ENCODE measurements around the gene TM4SF18. TPM values are rescaled to one million over a fixed set of nuclear protein-coding genes. Genes with fewer than 3 reads are reported as not detected.
A peak's percentile ranks its signal among the peaks of the same experiment; 100 is the strongest.

Gene TM4SF18
- total RNA-seq, 1 donor from 2014 or later = 13.4 TPM

DNA sequence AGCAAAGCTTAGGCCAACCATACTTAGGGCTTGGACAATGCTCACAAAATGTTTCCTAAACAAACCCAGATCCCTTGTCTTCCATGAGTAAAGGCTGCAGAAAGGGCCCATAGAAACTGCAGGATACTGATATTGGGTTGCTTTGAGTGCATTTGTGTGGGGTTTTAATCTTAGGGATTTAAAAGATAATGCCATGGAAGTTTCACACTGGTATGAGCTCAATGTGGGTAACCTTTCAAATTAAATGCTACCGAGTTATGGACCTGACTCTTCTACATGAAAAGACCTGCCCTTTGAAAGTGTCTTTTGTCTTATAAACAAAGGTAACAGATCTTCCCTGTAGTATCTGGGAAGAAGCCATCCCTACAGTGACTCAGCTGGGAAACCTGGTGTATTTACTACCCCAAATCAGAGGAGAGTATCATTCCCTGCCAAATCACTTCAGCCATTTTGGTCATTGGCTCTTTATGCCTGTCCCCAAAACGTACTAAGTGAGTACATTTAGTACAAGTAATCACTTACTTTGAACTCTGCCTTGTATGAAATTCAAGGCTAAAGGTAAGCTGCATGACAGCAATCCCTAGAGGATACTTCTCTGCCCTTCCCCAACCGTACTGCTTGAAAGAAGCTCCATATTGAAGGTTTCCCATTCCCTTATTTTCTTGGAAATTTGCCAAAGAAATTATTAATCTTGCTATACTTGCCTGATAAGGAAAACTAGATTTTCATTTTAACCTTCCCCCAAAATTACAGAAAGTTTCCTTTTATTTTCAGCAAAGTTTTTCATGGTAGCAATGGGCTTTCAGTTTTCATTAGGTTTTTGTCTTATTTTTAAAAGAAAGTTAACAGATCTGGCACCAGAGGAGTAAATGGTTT lies 36.8 kb upstream of the TM4SF18 start:
- Histone ChIP-seq H3K27me3 (no peaks in the 10 kb centered on the region), H3K27ac (peak overlapping the region; percentile 27), H3K4me1 (peaks cover 34% of the 10 kb centered on the region), H3K9me3 (no peaks in the 10 kb centered on the region), H3K36me3 (peaks cover 19% of the 10 kb centered on the region), H3K4me3 (no peak overlapping the region)
- DNase-seq (no peak), ATAC-seq (no peak)
- intact Hi-C loops (cut with DNase I) = no loop called here
- no peak for TF ChIP-seq CTCF (IDR thresholded peaks at IDR 0.05)

DNA sequence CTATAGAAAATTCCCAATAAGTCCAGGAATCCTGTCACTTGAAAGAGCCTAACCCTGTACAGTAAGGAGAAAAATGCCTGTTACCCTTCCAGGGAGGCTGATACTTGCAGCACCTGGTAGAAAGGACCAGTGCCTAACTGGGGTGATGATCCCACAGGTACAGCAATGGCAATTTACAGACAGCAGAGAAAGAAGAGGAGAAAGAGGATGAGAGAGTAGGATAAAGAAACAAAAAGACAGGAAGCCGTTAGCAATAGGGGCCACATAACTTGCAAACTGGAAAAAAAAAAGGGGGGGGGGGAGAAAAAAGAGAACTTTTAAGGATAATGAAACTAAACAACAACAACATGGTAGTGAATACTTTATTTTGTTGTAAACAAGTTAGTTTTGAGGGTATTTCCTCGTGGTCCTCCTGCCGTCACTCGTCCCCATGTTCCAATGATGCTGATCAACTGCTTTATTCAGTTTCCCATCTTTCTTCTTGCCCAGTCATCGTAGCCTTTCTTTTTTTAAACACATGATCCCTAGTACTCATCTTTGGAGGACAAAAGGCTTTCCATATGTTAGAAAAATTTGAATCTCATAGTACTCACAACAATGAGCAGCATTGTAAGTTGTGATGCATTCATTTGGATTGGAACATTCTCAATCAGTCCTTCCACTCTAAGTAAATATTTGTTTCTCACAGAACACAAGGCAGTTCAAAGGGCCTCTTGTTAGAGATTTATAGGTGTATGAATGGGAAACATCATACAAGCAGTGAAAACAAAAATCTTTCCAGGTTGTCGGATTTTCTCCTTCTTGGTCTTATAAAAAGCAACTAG lies 35.5 kb upstream of the TM4SF18 start:
- DNase-seq = no peak
- no peak for ATAC-seq
- Histone ChIP-seq H3K9me3 (no peaks in the 10 kb centered on the region), H3K36me3 (peaks cover 11% of the 10 kb centered on the region), H3K27ac (no peak overlapping the region), H3K27me3 (no peaks in the 10 kb centered on the region), H3K4me1 (peaks cover 31% of the 10 kb centered on the region), H3K4me3 (no peak overlapping the region)
- no peak for TF ChIP-seq CTCF (IDR thresholded peaks at IDR 0.05)
- intact Hi-C loops (cut with DNase I) = no loop called here

DNA sequence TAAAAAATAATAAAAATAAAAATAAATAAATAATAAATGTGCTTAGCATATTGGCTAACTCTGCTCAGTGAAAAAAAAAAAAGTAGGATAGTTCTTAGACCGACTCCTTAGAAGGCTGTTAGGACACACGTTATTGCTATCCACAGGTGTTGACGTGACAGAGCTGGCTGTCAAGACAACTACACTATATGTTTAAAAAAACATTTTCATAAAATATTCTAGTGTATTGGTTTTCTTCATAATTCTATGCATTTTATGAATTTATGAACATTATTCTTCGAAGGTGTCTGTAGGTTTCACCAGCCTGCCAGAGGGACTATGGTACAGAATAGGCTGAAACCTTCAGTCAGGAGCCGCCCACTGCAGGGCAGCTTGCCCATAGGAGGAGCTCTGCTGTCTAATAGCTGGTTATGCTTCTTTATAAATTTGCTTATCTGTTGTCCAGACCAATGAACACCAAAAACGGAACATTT lies 34.8 kb upstream of the TM4SF18 start:
- Histone ChIP-seq H3K4me3 (no peak overlapping the region), H3K9me3 (no peaks in the 10 kb centered on the region), H3K36me3 (peaks cover 11% of the 10 kb centered on the region), H3K27me3 (no peaks in the 10 kb centered on the region), H3K4me1 (peaks cover 25% of the 10 kb centered on the region), H3K27ac (no peak overlapping the region)
- intact Hi-C loops (cut with DNase I) = no loop called here
- DNase-seq (no peak), ATAC-seq (no peak)
- no peak for TF ChIP-seq CTCF (IDR thresholded peaks at IDR 0.05)

- no peak for DNase-seq
- Histone ChIP-seq H3K27me3 (no peaks in the 10 kb centered on the region), H3K27ac (peak overlapping the region; percentile 24), H3K9me3 (no peaks in the 10 kb centered on the region), H3K4me1 (peaks cover 21% of the 10 kb centered on the region), H3K4me3 (no peak overlapping the region), H3K36me3 (peaks cover 11% of the 10 kb centered on the region)
- intact Hi-C loops (cut with DNase I) = no loop called here
- peak; percentile 69 for ATAC-seq
- no peak for TF ChIP-seq CTCF (IDR thresholded peaks at IDR 0.05)
These were observed 33.8 kb upstream of the TM4SF18 start for GRCh38 chr3:149366941-149367840.

- no peak for TF ChIP-seq CTCF (IDR thresholded peaks at IDR 0.05)
- no peak for ATAC-seq
- H3K27me3 ChIP-seq = no peaks in the 10 kb centered on the region
- H3K4me3 ChIP-seq = no peak overlapping the region
- no peaks in the 10 kb centered on the region for H3K9me3 ChIP-seq
- no peak overlapping the region for H3K27ac ChIP-seq
- H3K36me3 ChIP-seq = no peaks in the 10 kb centered on the region
- intact Hi-C loops (cut with DNase I) = no loop called here
- no peak for DNase-seq
- H3K4me1 ChIP-seq = peaks cover 9% of the 10 kb centered on the region
These were observed 32.6 kb upstream of the TM4SF18 start for GRCh38 chr3:149366031-149366430.
